ENCODE measurements around the gene AUP1. TPM values are rescaled to one million over a fixed set of nuclear protein-coding genes. Genes with fewer than 3 reads are reported as not detected.

The AUP1 gene
- total RNA-seq, 2 donors from 2014 or later = 82.5 to 170 TPM

DNA sequence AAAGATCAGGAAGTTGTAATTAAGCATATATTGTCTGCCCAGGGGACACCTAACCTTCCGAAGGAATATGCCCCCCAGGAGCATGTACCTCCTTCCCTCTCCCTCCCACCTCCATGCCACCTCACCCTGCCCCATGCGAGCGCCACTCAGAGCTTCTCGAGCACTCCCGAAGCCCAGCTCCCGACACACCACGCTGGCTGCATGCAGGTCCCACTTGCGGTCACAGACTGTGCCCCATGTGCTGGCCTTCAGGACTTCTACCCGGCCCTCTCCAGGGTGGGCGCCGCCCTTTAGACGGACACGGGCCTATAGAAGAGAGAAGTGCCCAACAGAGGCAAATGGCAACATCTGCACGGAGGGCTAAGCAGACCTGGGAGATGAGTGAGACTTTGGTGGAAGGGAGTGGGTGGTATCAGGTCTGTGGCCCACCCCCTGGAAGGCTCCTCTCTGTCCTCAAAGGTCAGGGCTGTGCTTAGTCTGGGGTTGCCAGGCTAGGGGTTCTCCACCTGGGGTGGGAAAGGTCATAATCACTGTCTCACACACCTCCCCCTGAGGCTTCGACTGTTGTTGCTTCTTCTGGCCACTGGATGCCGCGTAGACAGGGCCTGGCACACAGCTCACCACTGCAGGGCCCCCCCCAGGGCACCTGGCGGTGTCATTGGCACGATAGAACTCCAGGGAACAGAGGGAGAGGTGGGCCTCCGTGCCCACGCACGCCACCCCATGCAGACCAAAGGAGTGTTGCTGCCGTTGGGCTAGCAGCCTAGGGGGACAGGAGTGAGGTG is 6.9 kb upstream of the AUP1 start:
- Histone ChIP-seq H3K27me3 (no peaks in the 10 kb centered on the region), H3K27ac (no peak overlapping the region), H3K4me1 (peaks cover under 1% of the 10 kb centered on the region), H3K36me3 (replicated peaks in 1 of 2; ENCODE audit: insufficient read depth in 1 of 2, low read depth in 2 of 2) (no peaks in the 10 kb centered on the region), H3K9me3 (no peaks in the 10 kb centered on the region), H3K4me3 (no peak overlapping the region)
- TF ChIP-seq, protein P1, sequence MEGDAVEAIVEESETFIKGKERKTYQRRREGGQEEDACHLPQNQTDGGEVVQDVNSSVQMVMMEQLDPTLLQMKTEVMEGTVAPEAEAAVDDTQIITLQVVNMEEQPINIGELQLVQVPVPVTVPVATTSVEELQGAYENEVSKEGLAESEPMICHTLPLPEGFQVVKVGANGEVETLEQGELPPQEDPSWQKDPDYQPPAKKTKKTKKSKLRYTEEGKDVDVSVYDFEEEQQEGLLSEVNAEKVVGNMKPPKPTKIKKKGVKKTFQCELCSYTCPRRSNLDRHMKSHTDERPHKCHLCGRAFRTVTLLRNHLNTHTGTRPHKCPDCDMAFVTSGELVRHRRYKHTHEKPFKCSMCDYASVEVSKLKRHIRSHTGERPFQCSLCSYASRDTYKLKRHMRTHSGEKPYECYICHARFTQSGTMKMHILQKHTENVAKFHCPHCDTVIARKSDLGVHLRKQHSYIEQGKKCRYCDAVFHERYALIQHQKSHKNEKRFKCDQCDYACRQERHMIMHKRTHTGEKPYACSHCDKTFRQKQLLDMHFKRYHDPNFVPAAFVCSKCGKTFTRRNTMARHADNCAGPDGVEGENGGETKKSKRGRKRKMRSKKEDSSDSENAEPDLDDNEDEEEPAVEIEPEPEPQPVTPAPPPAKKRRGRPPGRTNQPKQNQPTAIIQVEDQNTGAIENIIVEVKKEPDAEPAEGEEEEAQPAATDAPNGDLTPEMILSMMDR (IDR thresholded peaks at IDR 0.05) = no peak
- TF ChIP-seq POLR2A (IDR thresholded peaks at IDR 0.05) = no peak
- no peak for DNase-seq
- intact Hi-C loops (cut with DNase I) = no loop called here
- WGBS, 2 donors = 72 to 73% methylated on average over 21 to 23 of the region's 23 CpGs
- no peak for ATAC-seq

DNA sequence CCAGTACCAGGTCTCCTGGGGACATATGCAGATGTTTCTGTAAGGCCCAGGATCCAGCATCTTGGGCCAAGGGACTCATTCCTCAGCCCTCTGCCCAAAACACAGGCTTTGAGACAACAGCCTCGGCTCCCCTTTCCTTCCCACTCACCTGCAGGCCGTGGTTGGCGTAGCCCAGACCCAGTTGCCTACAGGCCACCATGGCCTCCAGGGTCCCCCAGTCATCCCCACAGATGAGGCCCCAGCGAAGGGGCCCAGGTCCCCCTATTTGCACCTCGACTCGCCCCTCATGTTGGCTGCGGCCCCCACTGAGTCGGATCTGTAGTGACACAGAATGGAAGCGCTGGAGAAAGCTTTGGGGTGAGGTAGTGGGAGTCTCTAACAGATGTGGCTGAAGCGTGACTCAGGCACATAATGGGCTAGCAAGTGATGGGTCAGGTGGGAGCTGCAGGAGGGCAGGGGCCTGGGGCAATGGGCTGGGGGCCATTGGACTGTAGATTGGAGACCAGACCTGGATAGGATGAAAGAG is 6.0 kb upstream of the AUP1 start:
- peaks cover 9% of the 10 kb centered on the region for H3K4me1 ChIP-seq
- DNase-seq (no peak), ATAC-seq (no peak)
- no peak overlapping the region for H3K27ac ChIP-seq
- no peaks in the 10 kb centered on the region for H3K27me3 ChIP-seq
- 73 to 74% methylated on average over 6 to 10 of the region's 10 CpGs for WGBS, 2 donors
- intact Hi-C loops (cut with DNase I) = no loop called here
- H3K4me3 ChIP-seq = no peak overlapping the region
- no peak for TF ChIP-seq POLR2A (IDR thresholded peaks at IDR 0.05)
- TF ChIP-seq, protein P1 (IDR thresholded peaks at IDR 0.05) = no peak
- no peaks in the 10 kb centered on the region for H3K36me3 ChIP-seq (replicated peaks in 1 of 2; ENCODE audit: insufficient read depth in 1 of 2, low read depth in 2 of 2)
- H3K9me3 ChIP-seq = no peaks in the 10 kb centered on the region

DNA sequence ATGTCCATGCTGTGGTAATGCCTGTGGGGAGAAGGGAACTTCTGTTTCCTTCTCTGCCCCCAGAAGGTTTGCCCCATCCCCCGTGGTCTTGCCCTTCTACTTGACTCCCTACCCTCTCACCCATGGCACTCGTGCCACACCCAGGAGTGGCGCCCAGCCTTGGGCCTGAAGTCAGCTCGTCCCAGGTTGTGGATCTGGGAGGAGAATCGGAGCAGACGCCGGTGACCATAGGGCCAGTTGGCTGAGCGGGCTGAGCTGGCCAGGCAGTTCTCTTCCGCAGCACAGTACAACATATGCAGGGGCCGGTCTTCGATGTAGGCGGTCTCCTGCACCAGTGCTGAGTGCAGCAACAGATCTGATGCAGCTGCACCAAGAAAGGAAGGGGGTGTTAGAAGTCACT is 4.9 kb upstream of the AUP1 start:
- no peaks in the 10 kb centered on the region for H3K9me3 ChIP-seq
- ATAC-seq (no peak), DNase-seq (no peak)
- no peaks in the 10 kb centered on the region for H3K27me3 ChIP-seq
- peaks cover 12% of the 10 kb centered on the region for H3K4me1 ChIP-seq
- H3K27ac ChIP-seq = no peak overlapping the region
- intact Hi-C loops (cut with DNase I) = no loop called here
- no peaks in the 10 kb centered on the region for H3K36me3 ChIP-seq (replicated peaks in 1 of 2; ENCODE audit: insufficient read depth in 1 of 2, low read depth in 2 of 2)
- TF ChIP-seq, protein P1 (IDR thresholded peaks at IDR 0.05) = no peak
- no peak for TF ChIP-seq POLR2A (IDR thresholded peaks at IDR 0.05)
- WGBS, 2 donors = 71 to 75% methylated on average over 10 to 12 of the region's 12 CpGs
- no peak overlapping the region for H3K4me3 ChIP-seq

DNA sequence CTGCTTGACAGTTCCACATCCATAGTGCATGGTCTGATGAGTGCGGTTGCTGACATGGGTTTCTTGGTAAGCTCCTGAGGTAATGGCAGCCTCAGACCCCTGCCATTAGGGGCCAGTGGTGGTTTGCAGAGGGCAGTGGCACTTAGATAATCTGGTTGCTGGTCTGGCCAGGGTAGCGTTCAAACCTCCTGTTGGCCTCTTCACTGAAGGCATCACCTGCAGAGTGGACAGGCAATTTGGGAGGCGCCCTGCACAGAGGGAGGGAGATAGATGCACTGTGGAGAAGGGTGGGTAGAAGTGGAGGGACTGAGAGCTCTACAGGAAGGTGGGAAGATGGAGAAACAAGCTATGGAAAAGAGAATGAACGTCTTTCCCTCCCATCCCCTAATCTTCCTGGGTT is 4.0 kb upstream of the AUP1 start:
- TF ChIP-seq, protein P1 (IDR thresholded peaks at IDR 0.05) = no peak
- no peak for TF ChIP-seq POLR2A (IDR thresholded peaks at IDR 0.05)
- 78 to 82% methylated on average over 4 of the region's 4 CpGs for WGBS, 2 donors
- DNase-seq = no peak
- Histone ChIP-seq H3K4me1 (peaks cover 17% of the 10 kb centered on the region), H3K27ac (no peak overlapping the region), H3K9me3 (no peaks in the 10 kb centered on the region), H3K36me3 (replicated peaks in 1 of 2; ENCODE audit: insufficient read depth in 1 of 2, low read depth in 2 of 2) (no peaks in the 10 kb centered on the region), H3K4me3 (no peak overlapping the region), H3K27me3 (no peaks in the 10 kb centered on the region)
- no peak for ATAC-seq
- intact Hi-C loops (cut with DNase I) = no loop called here

DNA sequence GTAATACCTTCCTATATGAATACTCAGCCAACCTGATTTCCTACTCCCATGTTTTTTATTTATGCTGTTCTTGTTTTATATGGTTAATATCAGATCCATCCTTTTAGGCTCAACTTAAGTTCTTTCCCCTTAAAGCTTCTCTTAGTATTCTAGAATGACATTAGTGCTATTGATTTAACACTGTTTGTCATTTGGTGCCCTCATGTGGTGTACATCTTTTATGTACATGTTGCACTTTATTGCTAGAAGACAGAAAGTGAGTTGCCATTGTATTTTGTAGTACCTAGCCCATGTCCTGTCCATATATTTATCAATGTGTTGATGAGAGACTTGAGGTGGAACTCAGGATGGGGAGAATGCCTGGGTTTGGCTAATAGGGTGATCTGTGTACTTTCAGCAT is 2.7 kb upstream of the AUP1 start:
- Histone ChIP-seq H3K27ac (no peak overlapping the region), H3K4me1 (peaks cover 27% of the 10 kb centered on the region), H3K9me3 (no peaks in the 10 kb centered on the region), H3K27me3 (no peaks in the 10 kb centered on the region), H3K36me3 (replicated peaks in 1 of 2; ENCODE audit: insufficient read depth in 1 of 2, low read depth in 2 of 2) (no peaks in the 10 kb centered on the region), H3K4me3 (no peak overlapping the region)
- ATAC-seq = no peak
- DNase-seq = no peak
- intact Hi-C loops (cut with DNase I) = no loop called here
- no peak for TF ChIP-seq POLR2A (IDR thresholded peaks at IDR 0.05)
- TF ChIP-seq, protein P1 (IDR thresholded peaks at IDR 0.05) = peak in 4 of 7 experiments; percentile 32 to 37 (median 34)

All from body of pancreas (tissue), 4 donors.